Gastrocnemius medialis (tissue), 4 donors: Measurements from ENCODE around the gene GNG4. TPM values are rescaled to one million over a fixed set of nuclear protein-coding genes. Genes with fewer than 3 reads are reported as not detected.

Experiments
- ATAC-seq, 2 donors: fragments of 150-250 bp; one replicate each; pipeline ENCODE4 v1.9.1; 2016
- DNase-seq, 2 donors: peaks; one replicate each; pipeline ENCODE4 v3.0.0-alpha.2; 2019
- H3K27ac ChIP-seq, 4 donors: fragments of 200-600 bp; sonication (generic); 1 replicate in 1 of 4; 2 replicates in 3 of 4; pipeline ENCODE4 v1.5.1; 2016 to 2018; ENCODE audit warnings: mild to moderate bottlenecking in 2 of 4, moderate library complexity in 1 of 4
- H3K27me3 ChIP-seq, 3 donors: fragments of 200-600 bp; sonication (generic) in 2 of 3; 1 replicate in 1 of 3; 2 replicates in 2 of 3; pipeline versions ENCODE4 v1.5.1 to v1.6.0; 2016 to 2019; ENCODE audit warnings: mild to moderate bottlenecking in 1 of 3, moderate library complexity in 1 of 3
- H3K36me3 ChIP-seq, 2 donors: fragments of 200-600 bp; sonication (generic) in 1 of 2; one replicate each; pipeline ENCODE4 v1.5.1; 2017 to 2018
- H3K4me1 ChIP-seq, 2 donors: fragments of 200-600 bp; sonication (generic) in 1 of 2; one replicate each; pipeline ENCODE4 v1.5.1; 2016 to 2017; ENCODE audit warnings: mild to moderate bottlenecking in 2 of 2
- H3K4me3 ChIP-seq, 4 donors: fragments of 200-600 bp; sonication (generic) in 3 of 4; 1 replicate in 1 of 4; 2 replicates in 3 of 4; pipeline ENCODE4 v1.5.1; 2016 to 2019; ENCODE audit warnings: mild to moderate bottlenecking in 2 of 4
- H3K9me3 ChIP-seq, 3 donors: fragments of 200-600 bp; sonication (generic) in 2 of 3; 1 replicate in 1 of 3; 2 replicates in 2 of 3; pipeline ENCODE4 v1.5.1; 2016 to 2019
- POLR2A ChIP-seq, 2 donors: fragments of 450-650 bp; IDR thresholded peaks; one replicate each; pipeline ENCODE4 v1.6.1; 2017; ENCODE audit warnings: antibody characterized with exemption in 2 of 2, mild to moderate bottlenecking in 2 of 2, moderate library complexity in 2 of 2
- in situ Hi-C, 4 donors: fragments of 200-750 bp; cut with MboI; loops; one replicate each; pipeline versions ENCODE4 v1.15.0 to v1.8.0; 2017; ENCODE audit warnings: low sequenced_read_pairs in 4 of 4
- intact Hi-C: fragments of 100-400 bp; cut with DNase I; formaldehyde crosslinking; loops from one replicate; pipeline ENCODE4 v1.15.1; 2023; ENCODE audit warnings: low total_unique reads
- total RNA-seq, 4 donors: library from RNA; depleted of rRNA; stranded (reverse); fragments of >200 nt; gene quantifications; one replicate each; pipeline versions ENCODE4 v1.1.0 to v1.2.3, GENCODE V29; 2016
- TF ChIP-seq, protein P1 (sequence below), 5 experiments: fragments of 450-650 bp in 3 of 5; fragments of 200-600 bp in 2 of 5; sonication (generic) in 2 of 5; IDR thresholded peaks in 4 of 5; conservative IDR thresholded peaks in 1 of 5; 1 replicate in 4 of 5; 2 replicates in 1 of 5; pipeline ENCODE4 v1.5.1; 2016 to 2019; ENCODE audit warnings: antibody characterized with exemption in 5 of 5, mild to moderate bottlenecking in 3 of 5, moderate library complexity in 3 of 5

The GNG4 gene
- total RNA-seq, 4 donors from 2014 or later = not detected

DNA sequence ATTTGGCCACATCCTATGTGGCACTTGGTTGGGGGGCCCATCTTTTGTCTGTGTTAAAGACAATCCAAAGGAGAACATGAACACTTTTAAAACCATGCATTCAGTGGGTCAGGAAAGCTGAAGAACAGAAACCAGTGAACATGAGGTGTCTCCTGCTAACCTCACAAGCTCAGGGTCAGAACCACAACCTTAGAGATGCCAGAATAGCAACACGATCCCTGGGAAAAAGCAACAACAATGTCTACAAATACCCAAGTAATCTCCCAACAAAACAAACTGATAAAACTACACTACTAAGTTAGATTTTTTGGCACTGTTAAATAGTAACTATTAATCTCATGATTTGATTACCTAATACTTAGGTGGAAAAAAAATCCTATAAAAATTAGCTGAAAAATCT lies 34.1 kb upstream of the GNG4 start:
- Histone ChIP-seq H3K27me3 (no peaks in the 10 kb centered on the region), H3K4me3 (no peak overlapping the region), H3K9me3 (no peaks in the 10 kb centered on the region), H3K27ac (no peak overlapping the region), H3K4me1 (no peaks in the 10 kb centered on the region), H3K36me3 (peaks cover 0 to 11% of the 10 kb centered on the region in 2 donors)
- ATAC-seq = no peak
- in situ Hi-C loops (no loop called here), intact Hi-C loops (no loop called here)
- no peak for DNase-seq
- TF ChIP-seq POLR2A (IDR thresholded peaks at IDR 0.05) = no peak
- TF ChIP-seq, protein P1, sequence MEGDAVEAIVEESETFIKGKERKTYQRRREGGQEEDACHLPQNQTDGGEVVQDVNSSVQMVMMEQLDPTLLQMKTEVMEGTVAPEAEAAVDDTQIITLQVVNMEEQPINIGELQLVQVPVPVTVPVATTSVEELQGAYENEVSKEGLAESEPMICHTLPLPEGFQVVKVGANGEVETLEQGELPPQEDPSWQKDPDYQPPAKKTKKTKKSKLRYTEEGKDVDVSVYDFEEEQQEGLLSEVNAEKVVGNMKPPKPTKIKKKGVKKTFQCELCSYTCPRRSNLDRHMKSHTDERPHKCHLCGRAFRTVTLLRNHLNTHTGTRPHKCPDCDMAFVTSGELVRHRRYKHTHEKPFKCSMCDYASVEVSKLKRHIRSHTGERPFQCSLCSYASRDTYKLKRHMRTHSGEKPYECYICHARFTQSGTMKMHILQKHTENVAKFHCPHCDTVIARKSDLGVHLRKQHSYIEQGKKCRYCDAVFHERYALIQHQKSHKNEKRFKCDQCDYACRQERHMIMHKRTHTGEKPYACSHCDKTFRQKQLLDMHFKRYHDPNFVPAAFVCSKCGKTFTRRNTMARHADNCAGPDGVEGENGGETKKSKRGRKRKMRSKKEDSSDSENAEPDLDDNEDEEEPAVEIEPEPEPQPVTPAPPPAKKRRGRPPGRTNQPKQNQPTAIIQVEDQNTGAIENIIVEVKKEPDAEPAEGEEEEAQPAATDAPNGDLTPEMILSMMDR (IDR thresholded peaks at IDR 0.05 in 4 of 5, conservative IDR thresholded peaks at IDR 0.05 in 1 of 5) = no peak

DNA sequence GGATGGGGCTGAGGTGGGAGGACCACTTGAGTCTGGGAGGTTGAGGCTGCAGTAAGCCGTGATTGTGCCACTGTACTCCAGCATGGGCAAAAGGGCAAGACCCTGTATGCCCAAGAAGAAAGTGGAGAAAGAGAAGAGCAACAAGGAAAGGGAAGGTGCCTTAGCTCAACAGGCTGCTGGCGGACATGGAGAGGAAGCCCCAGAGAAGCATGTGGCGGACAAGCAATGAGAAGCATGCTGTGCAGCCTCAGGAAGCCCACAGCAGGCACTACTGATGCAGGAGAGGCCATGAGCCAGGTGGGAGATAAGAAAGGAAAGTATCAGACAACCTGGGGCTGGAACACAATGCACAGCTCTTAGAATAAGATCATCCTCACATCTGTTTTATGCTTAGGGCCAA lies 32.6 kb upstream of the GNG4 start:
- peaks cover 0 to 13% of the 10 kb centered on the region in 2 donors for H3K36me3 ChIP-seq
- no peaks in the 10 kb centered on the region for H3K9me3 ChIP-seq
- no peak for TF ChIP-seq POLR2A (IDR thresholded peaks at IDR 0.05)
- TF ChIP-seq, protein P1 (IDR thresholded peaks at IDR 0.05 in 4 of 5, conservative IDR thresholded peaks at IDR 0.05 in 1 of 5) = no peak
- intact Hi-C loops = no loop called here
- no peak overlapping the region for H3K4me3 ChIP-seq
- DNase-seq = no peak
- no peaks in the 10 kb centered on the region for H3K4me1 ChIP-seq
- no peak overlapping the region for H3K27ac ChIP-seq
- H3K27me3 ChIP-seq = no peaks in the 10 kb centered on the region
- in situ Hi-C loops = no loop called here
- no peak for ATAC-seq

DNA sequence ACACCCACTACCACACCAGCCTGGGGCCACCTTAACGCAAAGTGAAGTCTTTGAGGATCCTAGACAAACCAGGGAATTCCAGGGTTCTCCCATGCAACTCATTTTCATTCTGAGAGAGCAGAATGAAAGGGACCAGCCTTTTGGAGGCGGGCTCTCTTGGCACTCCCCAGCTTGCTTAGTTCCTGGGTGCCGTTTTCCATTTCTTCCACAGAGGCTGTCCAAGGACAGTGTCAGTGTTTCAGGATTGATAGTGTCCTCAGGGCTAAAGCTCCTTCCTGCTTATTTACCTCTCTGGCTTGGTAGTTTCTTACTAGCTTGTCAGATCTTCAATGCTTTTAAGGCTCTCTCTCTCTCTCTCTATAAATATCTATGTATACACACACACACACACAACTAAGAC lies 30.1 kb upstream of the GNG4 start:
- TF ChIP-seq, protein P1 (IDR thresholded peaks at IDR 0.05 in 4 of 5, conservative IDR thresholded peaks at IDR 0.05 in 1 of 5) = no peak
- no peak for TF ChIP-seq POLR2A (IDR thresholded peaks at IDR 0.05)
- in situ Hi-C loops = no loop called here
- H3K36me3 ChIP-seq = peaks cover 4 to 30% of the 10 kb centered on the region in 2 donors
- no peak overlapping the region for H3K27ac ChIP-seq
- no peak for ATAC-seq
- intact Hi-C loops = no loop called here
- H3K27me3 ChIP-seq = no peaks in the 10 kb centered on the region
- no peak for DNase-seq
- H3K4me3 ChIP-seq = no peak overlapping the region
- no peaks in the 10 kb centered on the region for H3K4me1 ChIP-seq
- no peaks in the 10 kb centered on the region for H3K9me3 ChIP-seq

DNA sequence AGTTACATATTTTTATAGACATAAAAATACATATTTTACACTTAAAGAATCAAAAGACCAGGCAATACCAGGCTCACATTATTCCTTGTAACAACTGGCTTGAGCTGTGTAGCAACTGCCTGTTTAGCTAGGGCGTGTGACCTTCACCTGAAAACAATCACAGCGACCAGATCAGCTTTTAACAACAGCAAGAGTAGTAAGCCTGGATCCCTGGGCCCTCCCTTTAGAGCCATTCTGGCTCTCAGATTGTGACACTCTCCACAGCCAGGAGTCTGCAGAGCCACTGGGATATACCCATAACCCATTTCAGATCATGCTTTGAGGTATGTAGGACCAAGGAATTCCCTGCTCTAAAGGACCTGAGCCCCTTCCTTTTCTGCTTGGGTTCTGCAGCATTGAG lies 29.4 kb upstream of the GNG4 start:
- intact Hi-C loops = no loop called here
- Histone ChIP-seq H3K27ac (no peak overlapping the region), H3K4me1 (no peaks in the 10 kb centered on the region), H3K27me3 (no peaks in the 10 kb centered on the region), H3K36me3 (peaks cover 4 to 34% of the 10 kb centered on the region in 2 donors), H3K4me3 (no peak overlapping the region), H3K9me3 (no peaks in the 10 kb centered on the region)
- in situ Hi-C loops = no loop called here
- no peak for DNase-seq
- TF ChIP-seq POLR2A (IDR thresholded peaks at IDR 0.05) = no peak
- TF ChIP-seq, protein P1 (IDR thresholded peaks at IDR 0.05 in 4 of 5, conservative IDR thresholded peaks at IDR 0.05 in 1 of 5) = no peak
- no peak for ATAC-seq
